HG02798 (cell line): ENCODE measurements around the gene CPT1C.

ENCODE experiments used
- ATAC-seq: cut with Tn5 transposase; IDR thresholded peaks from one replicate; pipeline ENCODE4 v1.9.1; 2021; ENCODE audit warnings: mild to moderate bottlenecking; ENCODE audit not compliant: unreplicated experiment, poor library complexity

CPT1C gene

GRCh38 chr19:49679771-49680413 lies 11.0 kb upstream of the CPT1C start:
- no peak for ATAC-seq

DNA sequence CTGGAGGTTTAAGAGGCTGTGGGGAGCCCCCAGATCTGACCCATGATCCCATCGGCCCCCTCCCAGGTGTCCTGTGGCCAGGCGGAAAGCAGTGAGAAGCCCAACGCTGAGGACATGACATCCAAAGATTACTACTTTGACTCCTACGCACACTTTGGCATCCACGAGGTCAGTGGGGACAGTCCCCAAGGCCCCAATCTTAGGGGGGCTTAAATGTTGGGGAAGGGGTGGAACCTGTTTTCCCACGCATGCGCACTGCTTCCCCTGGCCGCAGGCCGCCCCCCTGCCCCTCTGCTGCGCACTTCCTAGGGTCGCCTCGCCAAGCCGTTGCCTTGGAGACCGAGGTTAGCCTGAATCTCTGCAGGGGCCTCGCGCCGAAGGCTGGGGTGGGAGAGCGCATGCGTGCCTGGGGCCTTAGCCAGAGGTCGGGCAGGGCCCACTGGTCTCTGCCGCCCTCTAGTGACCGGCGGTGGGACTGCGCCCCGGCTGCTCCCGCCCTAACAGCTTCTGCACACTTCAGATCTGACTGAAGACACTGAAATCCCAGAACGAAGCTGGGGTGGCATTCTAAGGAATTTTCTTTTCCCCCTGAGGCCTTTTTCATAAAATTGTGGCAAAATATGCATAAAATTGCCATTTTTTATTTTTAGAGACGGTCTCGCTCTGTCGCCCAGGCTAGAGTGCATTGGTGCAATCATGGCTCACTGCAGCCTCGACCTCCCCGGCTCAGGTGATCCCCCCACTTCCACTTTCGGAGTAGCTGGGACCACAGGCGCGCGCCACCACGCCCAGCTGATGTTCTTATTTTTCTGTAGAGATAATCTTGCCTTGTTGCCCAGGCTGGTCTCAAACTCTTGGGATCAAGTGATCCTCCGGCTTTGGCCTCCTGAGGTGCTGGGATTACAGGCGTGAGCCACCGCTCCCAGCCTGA lies 10.2 kb upstream of the CPT1C start:
- ATAC-seq, result no peak

DNA sequence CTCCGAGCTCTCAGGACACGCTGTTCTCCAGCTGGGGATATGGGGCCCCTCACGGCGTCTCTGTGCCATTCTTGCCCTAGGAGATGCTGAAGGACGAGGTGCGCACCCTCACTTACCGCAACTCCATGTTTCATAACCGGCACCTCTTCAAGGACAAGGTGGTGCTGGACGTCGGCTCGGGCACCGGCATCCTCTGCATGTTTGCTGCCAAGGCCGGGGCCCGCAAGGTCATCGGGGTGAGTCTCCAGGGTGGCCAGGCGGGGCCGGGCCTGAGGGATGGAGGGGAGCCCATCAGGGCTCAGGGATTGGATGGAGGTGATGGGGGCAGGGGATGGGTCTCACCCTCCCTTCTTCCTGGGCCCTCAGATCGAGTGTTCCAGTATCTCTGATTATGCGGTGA lies 9.1 kb upstream of the CPT1C start:
- no peak for ATAC-seq

- no peak for ATAC-seq
Measured at GRCh38 chr19:49682274-49682673, 8.6 kb upstream of the CPT1C start.

DNA sequence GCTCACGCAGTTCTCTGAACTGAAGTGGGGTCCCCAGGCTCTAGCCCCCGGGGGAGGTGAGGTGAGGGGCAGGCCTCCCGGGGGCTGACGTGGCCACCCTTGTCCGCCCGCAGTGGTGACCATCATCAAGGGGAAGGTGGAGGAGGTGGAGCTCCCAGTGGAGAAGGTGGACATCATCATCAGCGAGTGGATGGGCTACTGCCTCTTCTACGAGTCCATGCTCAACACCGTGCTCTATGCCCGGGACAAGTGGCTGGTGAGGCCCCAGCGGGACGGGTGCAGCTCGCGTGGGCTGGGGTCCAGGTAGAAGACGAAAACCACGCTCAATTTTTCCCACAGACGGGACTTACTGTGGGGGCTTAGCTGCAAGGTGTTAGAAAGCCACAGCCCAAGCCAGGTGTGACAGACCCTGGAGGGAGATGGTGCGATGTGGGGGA lies 7.1 kb upstream of the CPT1C start:
- ATAC-seq, result no peak

DNA sequence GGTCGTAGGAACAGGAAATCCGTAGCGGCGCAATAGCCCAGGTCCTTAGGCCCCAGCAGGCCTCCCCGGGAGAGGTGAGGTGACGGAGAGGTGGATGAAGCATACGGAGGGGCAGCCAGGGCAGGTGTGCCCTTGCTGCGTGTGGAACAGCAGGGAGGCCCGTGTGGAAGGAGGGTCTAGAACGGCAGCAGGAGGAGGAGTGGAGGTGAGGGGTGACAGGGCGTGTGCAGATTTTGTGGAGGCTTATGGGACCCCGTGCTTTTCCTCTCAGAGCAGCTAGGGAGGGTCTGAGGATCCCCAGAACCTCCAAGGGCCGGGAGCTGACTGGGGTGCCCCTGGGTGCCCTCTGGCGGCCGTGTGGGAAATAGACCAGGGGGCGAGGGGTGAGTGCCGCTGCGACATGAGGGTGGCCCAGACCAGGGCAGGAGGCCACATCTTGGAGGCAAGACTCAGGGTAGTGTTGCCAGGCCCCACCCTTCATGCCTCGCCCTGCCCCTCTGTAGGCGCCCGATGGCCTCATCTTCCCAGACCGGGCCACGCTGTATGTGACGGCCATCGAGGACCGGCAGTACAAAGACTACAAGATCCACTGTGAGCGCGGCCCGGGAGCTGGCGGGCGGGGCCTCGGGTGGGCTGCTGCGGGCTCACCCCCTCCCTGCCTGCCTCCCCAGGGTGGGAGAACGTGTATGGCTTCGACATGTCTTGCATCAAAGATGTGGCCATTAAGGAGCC lies 6.5 kb upstream of the CPT1C start:
- ATAC-seq, result no peak

DNA sequence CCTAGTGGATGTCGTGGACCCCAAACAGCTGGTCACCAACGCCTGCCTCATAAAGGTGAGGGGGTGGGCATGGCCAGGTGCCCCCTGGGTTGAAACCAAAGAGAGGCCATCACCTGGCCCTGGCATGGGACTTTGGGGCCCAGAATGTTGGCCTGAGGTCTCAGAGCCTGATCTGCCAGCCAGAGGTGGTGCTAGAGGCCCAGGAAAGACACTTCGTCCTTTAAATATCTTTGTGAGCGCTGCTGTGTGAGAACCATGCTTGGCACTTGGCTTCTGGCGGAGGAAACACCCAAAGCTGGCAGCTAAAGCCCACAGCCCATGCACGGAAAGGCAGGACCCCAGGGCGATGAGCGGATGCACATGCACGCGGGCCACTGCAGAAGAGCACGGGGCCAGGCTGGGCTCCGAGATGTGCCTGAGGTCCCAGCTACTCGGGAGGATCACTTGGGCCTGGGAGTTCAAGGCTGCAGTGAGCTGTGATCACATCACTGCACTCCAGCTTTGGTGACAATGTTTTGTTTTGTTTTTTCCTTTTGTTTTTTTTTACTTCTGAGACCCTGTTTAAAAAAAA lies 5.8 kb upstream of the CPT1C start:
- ATAC-seq, result no peak

DNA sequence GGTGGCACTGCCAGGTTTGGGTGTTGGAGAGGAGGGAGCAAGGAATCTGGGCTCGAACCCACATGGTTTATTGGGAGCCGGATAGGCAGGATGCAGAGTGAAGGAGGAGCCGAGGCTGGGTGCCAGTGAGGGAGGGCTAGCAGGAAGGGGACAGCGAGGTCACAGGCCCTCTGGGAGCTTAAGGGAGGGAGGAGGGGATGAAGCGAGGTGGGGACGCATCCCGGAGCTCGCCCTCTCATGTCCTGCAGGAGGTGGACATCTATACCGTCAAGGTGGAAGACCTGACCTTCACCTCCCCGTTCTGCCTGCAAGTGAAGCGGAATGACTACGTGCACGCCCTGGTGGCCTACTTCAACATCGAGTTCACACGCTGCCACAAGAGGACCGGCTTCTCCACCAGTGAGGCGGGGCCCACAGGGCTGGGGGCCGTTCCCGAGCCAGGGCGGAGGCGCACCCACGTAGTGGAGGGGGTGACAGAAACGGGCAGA lies 5.0 kb upstream of the CPT1C start:
- ATAC-seq, result no peak

GRCh38 chr19:49686503-49687088 lies 4.3 kb upstream of the CPT1C start:
- ATAC-seq, result no peak

- ATAC-seq, result no peak
Measured at GRCh38 chr19:49687150-49687549, 3.8 kb upstream of the CPT1C start.

DNA sequence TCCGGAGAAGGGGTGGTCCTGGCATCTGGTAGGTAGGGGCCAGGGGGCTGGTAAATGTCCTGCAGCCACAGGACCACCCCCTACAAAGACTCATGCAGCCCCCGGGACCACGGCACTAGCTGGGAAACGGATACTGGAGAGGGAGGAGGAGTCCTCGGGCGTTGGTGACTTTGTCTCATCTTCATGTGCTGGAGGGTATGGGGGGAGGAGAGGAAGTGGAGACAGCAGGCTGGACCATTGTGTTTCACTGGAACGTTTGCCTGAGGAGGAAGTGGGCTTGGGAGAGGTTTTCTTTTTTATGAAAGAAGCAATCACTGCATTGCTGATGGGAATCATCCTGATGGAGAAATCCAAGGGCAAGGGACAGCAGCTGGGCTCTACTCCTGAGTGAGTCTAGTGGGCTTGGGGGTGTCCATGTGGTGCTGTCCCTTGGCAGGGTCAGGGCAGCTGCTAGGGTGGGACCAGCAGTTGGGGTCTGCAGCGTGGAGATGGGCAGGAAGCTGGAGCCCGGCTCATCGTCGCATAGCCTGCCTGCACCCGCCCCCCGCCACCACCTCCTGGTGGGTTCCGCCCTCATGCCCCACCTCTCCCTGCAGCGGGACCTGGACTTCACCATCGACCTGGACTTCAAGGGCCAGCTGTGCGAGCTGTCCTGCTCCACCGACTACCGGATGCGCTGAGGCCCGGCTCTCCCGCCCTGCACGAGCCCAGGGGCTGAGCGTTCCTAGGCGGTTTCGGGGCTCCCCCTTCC lies 3.2 kb upstream of the CPT1C start:
- ATAC-seq, result no peak

DNA sequence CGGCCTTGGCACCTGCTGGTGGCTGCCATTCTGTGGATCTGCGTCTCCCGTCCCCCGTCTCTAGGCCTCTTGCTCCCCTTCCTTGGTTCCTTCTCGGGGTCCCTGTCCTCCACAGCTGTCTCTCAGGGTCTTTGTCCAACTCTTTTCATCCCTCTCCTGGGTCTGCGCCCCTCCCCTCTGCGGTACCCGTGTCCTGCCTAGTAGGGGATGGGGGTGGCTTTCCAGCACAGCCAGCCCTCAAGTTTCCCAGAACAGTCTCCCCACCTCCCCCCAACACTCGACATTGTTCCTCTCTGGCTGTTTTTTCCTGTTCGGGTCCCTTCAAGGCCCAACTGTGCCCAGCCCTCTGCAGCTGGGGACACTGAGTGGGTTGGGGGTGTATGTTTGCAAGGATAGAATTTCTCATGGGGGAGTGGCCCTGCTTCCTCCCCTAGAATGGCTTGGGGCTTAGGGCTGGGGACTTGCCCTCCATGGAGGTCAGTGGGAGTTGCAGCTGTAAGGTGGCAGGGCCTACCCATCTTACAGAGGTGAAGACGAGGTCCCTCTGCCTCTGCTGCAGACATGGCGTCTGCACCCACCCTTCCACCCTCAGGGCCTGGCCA lies 2.3 kb upstream of the CPT1C start:
- no peak for ATAC-seq

DNA sequence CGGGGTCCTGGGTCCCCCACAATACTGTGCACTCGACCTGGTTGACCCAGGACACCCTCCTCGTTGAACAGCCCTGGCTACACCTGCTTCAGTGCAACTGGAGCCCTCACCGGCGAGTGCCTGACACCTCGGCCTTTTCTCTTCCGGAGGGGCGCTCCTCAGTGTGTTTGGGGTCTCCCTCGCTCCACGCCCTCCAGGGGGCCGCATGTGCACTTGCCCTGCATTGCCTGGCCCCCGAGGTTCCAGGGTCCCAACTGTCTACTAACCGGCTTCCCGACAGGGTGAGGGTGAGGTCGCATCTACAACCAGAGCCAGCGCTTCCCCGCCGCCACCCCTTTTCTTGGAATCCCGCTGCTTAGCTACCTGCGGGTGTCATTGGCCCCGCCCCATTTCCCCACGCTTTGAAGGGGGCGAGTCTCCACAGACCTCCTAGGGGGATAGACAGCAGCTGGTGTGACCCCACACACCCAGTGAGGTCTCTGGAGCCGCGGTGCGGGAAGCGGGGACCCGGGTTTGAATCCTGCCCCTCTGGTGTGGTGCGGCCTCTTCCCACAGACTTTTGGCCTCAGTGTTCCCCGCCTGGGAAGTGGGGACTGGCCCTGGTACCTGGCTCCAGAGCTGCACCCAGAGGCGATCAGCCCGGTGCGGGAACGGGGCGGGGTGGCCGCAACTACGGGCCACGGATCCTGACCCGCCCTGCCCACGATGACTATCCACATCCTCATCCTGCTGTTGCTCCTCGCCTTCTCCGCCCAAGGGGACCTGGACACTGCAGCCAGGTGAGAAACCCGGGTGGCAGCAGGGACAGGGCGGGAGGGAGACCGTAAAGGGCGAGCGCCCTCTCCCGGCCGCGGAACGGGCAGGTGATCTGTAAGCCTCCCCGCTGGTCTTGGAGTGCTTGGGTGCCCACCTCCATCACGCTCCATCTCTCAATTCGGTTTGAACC lies 1.5 kb upstream of the CPT1C start, which contains the start of gene ADM5:
Gene ADM5, plus strand, starts transcription at position 462 of the 946 bp plus-strand sequence. Its CDS starts 244 bp downstream, at position 706.
- ATAC-seq, result no peak

DNA sequence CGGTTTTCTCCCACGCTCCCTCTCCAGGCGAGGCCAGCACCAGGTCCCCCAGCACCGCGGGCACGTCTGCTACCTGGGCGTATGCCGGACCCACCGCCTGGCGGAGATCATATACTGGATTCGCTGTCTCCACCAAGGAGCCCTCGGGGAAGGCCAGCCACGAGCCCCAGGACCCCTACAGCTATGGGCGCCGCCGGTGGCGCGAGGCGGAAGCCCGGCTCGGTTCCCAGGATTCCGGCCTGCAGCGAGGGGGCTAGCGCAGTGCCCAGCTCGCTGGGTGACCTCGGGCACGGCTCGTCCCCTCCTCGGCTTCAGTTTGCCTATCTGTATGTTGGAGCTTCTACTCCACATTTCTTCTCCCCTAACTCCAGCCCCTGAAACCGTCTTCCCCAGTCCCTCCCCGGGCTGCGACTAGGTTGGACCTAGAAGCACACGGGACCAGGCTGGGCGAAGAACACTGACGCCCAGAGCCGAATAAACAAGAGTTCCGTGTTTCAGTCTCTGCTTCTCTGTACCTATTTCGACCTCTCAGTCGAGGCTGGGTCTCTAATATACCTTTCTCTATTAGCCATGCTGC lies 749 bp upstream of the CPT1C start:
- no peak for ATAC-seq

DNA sequence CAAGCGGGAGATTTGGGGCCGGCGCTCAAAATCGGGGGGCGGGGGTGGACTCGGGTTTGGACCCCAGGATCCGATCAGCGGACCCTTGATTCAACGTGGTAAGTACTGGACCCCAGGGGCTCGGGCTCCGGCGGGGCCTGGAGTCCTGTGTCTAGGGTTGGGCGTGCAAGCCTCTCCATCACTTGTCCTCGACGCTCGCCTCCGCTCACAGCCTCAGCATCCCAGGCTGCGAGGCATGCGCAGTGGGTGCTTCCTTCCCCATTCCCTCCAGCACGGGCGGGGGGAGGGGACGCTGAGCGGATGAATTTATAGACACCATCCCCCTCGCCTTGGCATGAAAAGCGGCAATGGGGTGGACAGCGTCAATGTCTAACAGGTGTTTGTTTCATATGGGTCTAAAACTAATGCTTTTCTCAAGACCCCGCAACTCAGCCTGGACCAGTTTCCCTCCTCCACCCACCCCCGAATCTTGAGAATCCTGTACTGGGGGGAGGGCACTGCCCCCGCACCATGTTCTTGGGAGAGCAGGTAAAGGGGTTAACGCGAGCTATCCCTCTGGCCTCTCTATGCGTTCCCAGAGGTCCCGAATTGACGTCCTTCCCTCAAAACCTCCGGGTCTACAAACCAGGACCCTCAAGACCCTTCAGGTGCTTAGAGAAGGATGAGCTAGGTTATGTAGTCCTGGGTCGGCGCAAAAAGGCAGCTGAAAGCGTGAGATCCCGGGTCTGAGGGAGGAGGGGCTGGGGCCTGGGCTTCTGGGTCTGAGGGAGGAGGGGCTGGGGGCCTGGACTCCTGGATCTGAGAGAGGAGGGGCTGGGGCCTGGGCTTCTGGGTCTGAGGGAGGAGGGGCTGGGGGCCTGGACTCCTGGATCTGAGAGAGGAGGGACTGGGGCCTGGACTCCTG lies 579 bp downstream of the CPT1C start:
- no peak for ATAC-seq

DNA sequence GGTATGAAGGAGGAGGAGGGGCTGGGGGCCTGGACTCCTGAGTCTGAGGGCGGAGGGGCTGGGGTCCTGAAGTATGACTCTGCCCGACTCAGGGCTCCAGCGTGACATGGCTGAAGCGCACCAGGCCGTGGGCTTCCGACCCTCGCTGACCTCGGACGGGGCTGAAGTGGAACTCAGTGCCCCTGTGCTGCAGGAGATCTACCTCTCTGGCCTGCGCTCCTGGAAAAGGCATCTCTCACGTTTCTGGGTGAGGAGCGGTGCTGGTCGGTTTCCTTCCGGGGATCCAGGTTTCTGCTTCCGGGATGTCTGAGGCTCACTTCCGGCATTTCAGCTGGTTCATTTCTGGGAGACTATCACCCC lies 1.2 kb downstream of the CPT1C start:
- ATAC-seq, result no peak

DNA sequence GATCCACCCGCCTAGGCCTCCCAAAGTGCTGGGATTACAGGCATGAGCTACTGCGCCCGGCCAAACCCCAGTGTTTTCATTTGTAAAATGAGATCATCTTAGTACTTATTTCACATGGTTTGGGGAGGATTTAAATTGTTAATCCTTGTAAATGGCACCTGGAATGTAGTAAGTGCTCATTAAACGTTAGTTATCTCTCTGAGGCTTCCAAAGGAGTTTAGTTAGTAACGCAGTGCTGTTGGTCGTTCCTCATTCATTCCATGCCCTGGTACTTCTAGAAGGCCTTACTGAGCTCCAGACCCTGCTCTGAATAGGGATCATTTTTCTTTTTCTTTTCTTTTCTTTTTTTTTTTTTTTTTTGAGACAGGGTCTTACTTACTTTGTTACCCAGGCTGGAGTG lies 5.2 kb downstream of the CPT1C start:
- ATAC-seq, result no peak
